Hepatocyte (in vitro differentiated cells): Measurements from ENCODE around the gene SLU7. TPM values are rescaled to one million over a fixed set of nuclear protein-coding genes. Genes with fewer than 3 reads are reported as not detected.
A peak's percentile ranks its signal among the peaks of the same experiment; 100 is the strongest.

ENCODE experiments used
- DNase-seq: peaks from one replicate; pipeline ENCODE4 v3.0.0-alpha.2; 2016; ENCODE audit warnings: low spot score
- H2AFZ ChIP-seq: fragments of 200-600 bp; sonication (generic); 2 replicates; pipeline ENCODE4 v1.6.0; 2016; ENCODE audit warnings: antibody characterized with exemption, mild to moderate bottlenecking
- H3K27ac ChIP-seq: fragments of 200-600 bp; sonication (generic); 2 replicates; pipeline ENCODE4 v1.5.1; 2016; ENCODE audit warnings: mild to moderate bottlenecking
- H3K27me3 ChIP-seq: fragments of 200-600 bp; sonication (generic); 2 replicates; pipeline ENCODE4 v1.6.1; 2016
- H3K36me3 ChIP-seq: fragments of 200-600 bp; sonication (generic); replicated peaks from 2 replicates; pipeline ENCODE4 v1.5.1; 2016; ENCODE audit warnings: low read depth; ENCODE audit not compliant: insufficient read depth
- H3K4me1 ChIP-seq: fragments of 200-600 bp; sonication (generic); 2 replicates; pipeline ENCODE4 v1.5.1; 2016; ENCODE audit warnings: mild to moderate bottlenecking, moderate library complexity; ENCODE audit not compliant: insufficient read depth
- H3K4me2 ChIP-seq: fragments of 200-600 bp; sonication (generic); 2 replicates; pipeline ENCODE4 v1.6.0; 2016
- H3K4me3 ChIP-seq: fragments of 200-600 bp; sonication (generic); 2 replicates; pipeline ENCODE4 v1.5.1; 2016; ENCODE audit warnings: mild to moderate bottlenecking
- H3K79me2 ChIP-seq: fragments of 200-600 bp; sonication (generic); 2 replicates; pipeline ENCODE4 v1.6.0; 2017; ENCODE audit warnings: mild to moderate bottlenecking
- H3K9me2 ChIP-seq: fragments of 200-600 bp; sonication (generic); replicated peaks from 2 replicates; pipeline ENCODE4 v1.6.0; 2017; ENCODE audit warnings: mild to moderate bottlenecking; ENCODE audit not compliant: insufficient read depth
- H3K9me3 ChIP-seq: fragments of 200-600 bp; sonication (generic); 2 replicates; pipeline ENCODE4 v1.5.1; 2016; ENCODE audit warnings: low read depth, mild to moderate bottlenecking
- H4K20me1 ChIP-seq: fragments of 200-600 bp; sonication (generic); 2 replicates; pipeline ENCODE4 v1.6.0; 2016; ENCODE audit warnings: mild to moderate bottlenecking; ENCODE audit not compliant: insufficient read depth, poor library complexity, severe bottlenecking
- CTCF ChIP-seq: fragments of 200-600 bp; sonication (generic); IDR thresholded peaks from 2 replicates; pipeline ENCODE4 v1.5.1; 2016; ENCODE audit warnings: antibody characterized with exemption, mild to moderate bottlenecking; ENCODE audit not compliant: poor library complexity
- EZH2 ChIP-seq: fragments of 200-600 bp; sonication (generic); IDR thresholded peaks from 2 replicates; pipeline ENCODE4 v1.6.1; 2016; ENCODE audit warnings: antibody characterized with exemption, mild to moderate bottlenecking, borderline replicate concordance
- EZH2phosphoT487 ChIP-seq: fragments of 200-600 bp; sonication (generic); IDR thresholded peaks from one replicate; pipeline ENCODE4 v1.6.1; 2018; ENCODE audit warnings: antibody characterized with exemption, mild to moderate bottlenecking, low read depth, moderate library complexity; ENCODE audit not compliant: unreplicated experiment, severe bottlenecking
- WGBS: methylation state at CpG from one replicate; pipeline ENCODE4 v1.1.6; 2016; ENCODE audit warnings: low lambda C conversion rate; ENCODE audit errors: missing lambda C conversion rate; 5-methylcytosine and 5-hydroxymethylcytosine counted together
- polyA plus RNA-seq: library from polyadenylated mRNA; unstranded; fragments of >200 nt; fragmentation: Nextera tagmentation; extraction: Ambion mirVana; gene quantifications from 2 replicates; pipeline ENCODE4 v1.2.1, GENCODE V29; 2016
- total RNA-seq: library from RNA; depleted of rRNA; stranded (reverse); fragments of >200 nt; gene quantifications from 2 replicates; pipeline ENCODE4 v1.2.3, GENCODE V29; 2014

SLU7 gene
- total and polyA plus RNA-seq, 2 experiments from 2014 or later: 45.0 to 62.5 TPM

GRCh38 chr5:160397492-160397891, 21.4 kb downstream of the SLU7 start:
- H2AFZ ChIP-seq: no peak overlapping the region
- 93% methylated on average over 1 of the region's 1 CpG for WGBS
- no peak overlapping the region for H3K4me2 ChIP-seq
- no peaks in the 10 kb centered on the region for H3K9me3 ChIP-seq
- DNase-seq: no peak
- no peak for TF ChIP-seq EZH2phosphoT487
- no peak for TF ChIP-seq EZH2
- no peak for TF ChIP-seq CTCF
- H3K27ac ChIP-seq: no peak overlapping the region
- peaks cover 11% of the 10 kb centered on the region for H3K4me1 ChIP-seq
- H3K4me3 ChIP-seq: no peak overlapping the region
- no peaks in the 10 kb centered on the region for H3K9me2 ChIP-seq
- no peaks in the 10 kb centered on the region for H4K20me1 ChIP-seq
- no peaks in the 10 kb centered on the region for H3K27me3 ChIP-seq
- H3K79me2 ChIP-seq: peaks cover 32% of the 10 kb centered on the region
- no peaks in the 10 kb centered on the region for H3K36me3 ChIP-seq

GRCh38 chr5:160395111-160395510, 23.8 kb downstream of the SLU7 start:
- Histone ChIP-seq H3K9me2 (no peaks in the 10 kb centered on the region), H4K20me1 (no peaks in the 10 kb centered on the region), H3K4me3 (no peak overlapping the region), H3K4me1 (peaks cover 11% of the 10 kb centered on the region), H3K36me3 (no peaks in the 10 kb centered on the region), H3K4me2 (no peak overlapping the region), H3K27ac (no peak overlapping the region), H2AFZ (no peak overlapping the region), H3K79me2 (peaks cover 32% of the 10 kb centered on the region), H3K9me3 (no peaks in the 10 kb centered on the region), H3K27me3 (no peaks in the 10 kb centered on the region)
- TF ChIP-seq CTCF (no peak), EZH2phosphoT487 (no peak), EZH2 (no peak)
- no peak for DNase-seq
- WGBS: 97% methylated on average over 7 of the region's 7 CpGs

GRCh38 chr5:160390787-160391696, 27.8 kb downstream of the SLU7 start:
- no peak for TF ChIP-seq EZH2
- TF ChIP-seq CTCF: peak; percentile 70
- Histone ChIP-seq H3K9me3 (no peaks in the 10 kb centered on the region), H4K20me1 (no peaks in the 10 kb centered on the region), H3K4me1 (no peaks in the 10 kb centered on the region), H3K4me3 (no peak overlapping the region), H3K79me2 (peaks cover under 1% of the 10 kb centered on the region), H2AFZ (no peak overlapping the region), H3K27me3 (no peaks in the 10 kb centered on the region), H3K4me2 (no peak overlapping the region), H3K36me3 (no peaks in the 10 kb centered on the region), H3K27ac (no peak overlapping the region), H3K9me2 (no peaks in the 10 kb centered on the region)
- DNase-seq: peak; percentile 26
- WGBS: 90% methylated on average over 8 of the region's 8 CpGs
